Breast epithelium (tissue), 3 donors: ENCODE data around the gene CXCR6.

Experiments
- POLR2AphosphoS5 ChIP-seq, 3 donors: sonication (generic); formaldehyde crosslinking; IDR thresholded peaks; one replicate each; pipeline ENCODE4 v1.6.1; 2017; ENCODE audit warnings: antibody characterized with exemption in 3 of 3
- TF ChIP-seq, protein P1 (sequence below), 3 donors: fragments of 450-650 bp; IDR thresholded peaks; one replicate each; pipeline ENCODE4 v1.5.1; 2016 to 2017; ENCODE audit warnings: antibody characterized with exemption in 3 of 3, mild to moderate bottlenecking in 3 of 3, moderate library complexity in 3 of 3

DNA sequence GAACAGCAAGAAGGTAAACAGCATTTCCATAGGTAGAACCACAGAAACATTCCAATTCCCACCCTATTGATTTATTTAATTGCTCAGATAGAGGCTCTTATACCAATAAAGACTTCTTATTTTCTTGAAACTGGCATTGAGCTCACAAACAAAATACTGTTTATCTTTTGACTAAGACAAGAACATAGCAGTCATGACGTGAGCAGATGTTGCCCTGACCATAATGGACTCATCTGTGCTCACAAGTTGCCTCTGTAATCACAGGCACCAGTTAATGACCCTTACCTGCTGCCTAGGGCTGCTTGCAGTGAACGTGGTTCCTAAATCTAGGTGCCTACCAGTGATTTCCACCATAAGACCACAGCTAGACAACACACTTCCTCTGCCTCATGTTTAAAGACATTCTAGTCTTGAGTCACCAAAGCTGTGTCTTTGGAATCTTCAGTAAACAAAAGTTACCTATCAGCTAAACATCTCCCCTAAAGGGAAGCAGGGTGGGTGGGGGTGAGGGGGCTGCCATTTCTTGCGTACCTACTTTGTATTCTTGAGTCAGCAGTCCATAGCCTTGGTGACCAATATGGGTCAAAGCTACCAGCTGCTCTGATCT, 50.3 kb downstream of the CXCR6 start:
- TF ChIP-seq, protein P1, sequence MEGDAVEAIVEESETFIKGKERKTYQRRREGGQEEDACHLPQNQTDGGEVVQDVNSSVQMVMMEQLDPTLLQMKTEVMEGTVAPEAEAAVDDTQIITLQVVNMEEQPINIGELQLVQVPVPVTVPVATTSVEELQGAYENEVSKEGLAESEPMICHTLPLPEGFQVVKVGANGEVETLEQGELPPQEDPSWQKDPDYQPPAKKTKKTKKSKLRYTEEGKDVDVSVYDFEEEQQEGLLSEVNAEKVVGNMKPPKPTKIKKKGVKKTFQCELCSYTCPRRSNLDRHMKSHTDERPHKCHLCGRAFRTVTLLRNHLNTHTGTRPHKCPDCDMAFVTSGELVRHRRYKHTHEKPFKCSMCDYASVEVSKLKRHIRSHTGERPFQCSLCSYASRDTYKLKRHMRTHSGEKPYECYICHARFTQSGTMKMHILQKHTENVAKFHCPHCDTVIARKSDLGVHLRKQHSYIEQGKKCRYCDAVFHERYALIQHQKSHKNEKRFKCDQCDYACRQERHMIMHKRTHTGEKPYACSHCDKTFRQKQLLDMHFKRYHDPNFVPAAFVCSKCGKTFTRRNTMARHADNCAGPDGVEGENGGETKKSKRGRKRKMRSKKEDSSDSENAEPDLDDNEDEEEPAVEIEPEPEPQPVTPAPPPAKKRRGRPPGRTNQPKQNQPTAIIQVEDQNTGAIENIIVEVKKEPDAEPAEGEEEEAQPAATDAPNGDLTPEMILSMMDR (IDR thresholded peaks at IDR 0.05), result no peak
- TF ChIP-seq POLR2AphosphoS5 (IDR thresholded peaks at IDR 0.05), result no peak
